ENCODE measurements around the gene YWHAB.

DNA sequence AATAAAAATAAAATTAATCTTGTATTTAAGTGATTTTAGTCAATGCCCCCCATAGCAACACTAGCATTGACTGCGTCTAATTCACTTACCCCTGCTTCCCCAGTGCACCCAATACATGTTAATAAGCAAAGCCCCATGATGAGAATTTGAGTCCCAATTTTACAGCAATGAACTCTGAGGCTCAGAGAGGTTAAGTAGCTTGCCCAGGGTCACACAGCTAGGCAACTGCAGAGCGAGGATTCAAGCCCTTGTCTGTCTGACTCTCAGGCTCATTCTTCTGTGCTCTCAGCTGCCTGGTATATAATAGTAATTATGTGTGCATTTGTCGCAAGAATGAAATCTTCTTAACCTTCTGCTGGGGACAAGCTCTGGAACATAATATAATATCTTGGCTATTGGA is 32.8 kb downstream of the YWHAB start:
- TF ChIP-seq CTCF (IDR thresholded peaks at IDR 0.05) (no peak), POLR2A (IDR thresholded peaks at IDR 0.05) (no peak)

Measured in testis (tissue), 2 donors.